ENCODE data around the gene KMT2D.
A peak's percentile ranks its signal among the peaks of the same experiment; 100 is the strongest.

The KMT2D gene

GRCh38 chr12:49051777-49052438 is 8.7 kb downstream of the KMT2D start:
- no peak for DNase-seq

DNA sequence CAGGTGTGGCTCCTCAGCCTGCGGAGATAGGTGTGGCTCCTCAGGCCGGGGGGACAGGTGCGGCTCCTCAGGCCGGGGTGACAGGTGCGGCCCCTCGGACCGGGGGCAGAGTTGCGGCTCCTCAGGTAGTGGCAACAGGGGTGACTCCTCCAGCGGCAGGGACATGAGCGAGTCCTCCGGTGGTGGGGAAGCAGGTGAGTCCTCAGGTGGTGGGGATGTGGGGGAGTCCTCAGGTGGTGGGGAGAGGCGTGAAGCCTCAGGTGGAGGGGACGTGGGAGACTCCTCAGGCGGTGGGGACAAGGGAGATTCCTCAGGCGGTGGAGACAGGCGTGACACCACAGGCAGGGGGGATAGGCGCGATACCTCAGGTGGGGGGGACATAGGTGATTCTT is 9.2 kb downstream of the KMT2D start:
- no peak for DNase-seq

DNA sequence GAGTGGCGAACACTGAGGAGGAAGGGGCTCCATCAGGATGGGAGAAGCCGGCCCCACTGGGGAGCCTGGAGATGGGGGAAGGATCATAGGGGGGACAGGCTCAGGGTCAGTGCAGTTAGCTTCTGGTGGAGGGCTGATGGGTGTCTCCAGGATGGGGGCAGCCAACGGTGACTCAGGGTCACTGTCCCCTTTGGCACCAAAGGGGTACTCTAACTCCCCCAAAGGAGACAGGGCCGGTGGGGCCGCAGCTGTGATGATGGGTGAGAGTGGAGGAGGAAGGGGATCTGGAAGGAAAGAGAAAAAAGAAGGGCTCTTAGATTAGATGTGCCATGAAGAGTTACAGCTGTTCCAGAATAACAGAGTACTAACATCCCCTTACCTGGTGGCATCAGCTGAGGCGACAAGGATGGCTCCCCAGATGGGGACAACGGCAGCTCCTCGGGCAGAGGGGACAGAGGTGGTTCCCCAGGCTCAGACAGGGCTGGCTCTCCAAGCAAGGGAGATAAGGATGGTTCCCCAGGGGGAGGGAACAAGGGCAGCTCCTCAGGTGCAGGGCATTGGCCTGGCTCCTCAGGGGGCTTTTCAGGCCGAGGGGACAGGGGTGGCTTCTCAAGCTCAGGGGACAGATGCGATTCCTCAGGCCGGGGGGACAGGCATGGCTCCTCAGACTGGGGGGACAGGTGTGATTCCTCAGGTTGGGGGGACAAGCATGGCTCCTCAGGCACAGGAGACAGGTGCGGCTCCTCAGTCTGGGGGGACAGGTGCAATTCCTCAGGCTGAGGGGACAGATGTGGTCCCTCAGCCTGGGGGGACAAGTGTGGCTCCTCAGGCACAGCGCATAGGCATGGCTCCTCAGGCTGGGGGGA is 9.9 kb downstream of the KMT2D start:
- DNase-seq, result no peak

- no peak for DNase-seq
Observed at GRCh38 chr12:49049566-49050224, 10.9 kb downstream of the KMT2D start.

DNA sequence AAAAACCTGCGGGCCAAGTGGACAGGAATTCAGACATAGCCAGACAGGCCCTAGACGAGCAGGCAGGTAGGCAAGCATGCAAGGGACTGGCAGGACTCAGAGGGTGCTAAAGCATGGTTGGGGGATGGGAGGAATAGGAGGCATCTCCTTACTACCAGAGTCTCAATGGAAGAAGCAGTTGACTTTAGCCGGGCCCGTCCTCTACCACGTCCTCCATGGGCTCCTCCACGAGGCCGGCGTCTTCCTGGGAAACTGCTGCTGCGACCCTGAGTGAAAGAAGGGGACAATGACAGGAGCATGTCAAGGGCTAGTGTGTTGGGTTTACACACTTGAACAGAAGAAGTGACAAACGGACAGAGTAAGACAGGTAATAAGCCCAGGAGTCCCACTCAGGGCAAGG is 11.6 kb downstream of the KMT2D start:
- DNase-seq, result no peak

DNA sequence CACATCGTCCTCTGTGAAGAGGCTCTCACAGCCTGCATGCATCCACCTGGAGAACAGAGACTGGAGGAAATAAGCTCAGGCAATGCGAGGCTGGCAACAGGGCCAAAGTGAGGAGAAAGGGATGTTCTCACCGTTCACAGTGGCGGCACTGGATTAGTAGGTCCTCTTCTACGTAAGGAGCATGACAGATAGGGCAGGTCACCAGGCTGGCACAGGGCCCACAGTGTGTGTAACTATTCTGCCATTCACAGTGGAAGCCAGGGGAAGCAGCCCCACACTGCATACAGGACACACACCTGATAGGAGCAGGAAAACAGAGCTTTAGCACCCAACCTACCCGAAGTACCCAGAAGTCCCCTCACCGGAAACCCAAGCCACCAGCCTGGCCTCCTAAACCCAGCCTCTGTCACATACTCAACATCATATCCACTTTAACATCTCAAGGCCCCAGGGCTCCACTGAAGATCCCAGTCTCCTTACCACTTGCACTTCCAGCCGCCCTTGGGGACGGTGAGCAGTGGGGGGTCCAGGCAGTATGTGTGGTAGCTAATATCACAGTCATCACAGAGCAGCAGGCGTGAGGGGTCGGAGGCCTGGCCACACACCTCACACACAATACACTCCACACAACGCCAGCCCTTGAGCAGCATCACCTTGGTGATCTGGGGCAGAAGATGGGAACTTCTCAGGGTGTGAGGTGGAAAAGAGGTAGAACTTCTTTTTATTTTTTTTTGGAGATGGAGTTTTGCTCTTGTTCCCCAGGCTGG is 14.3 kb downstream of the KMT2D start:
- no peak for DNase-seq

GRCh38 chr12:49044660-49045059 is 15.9 kb downstream of the KMT2D start:
- no peak for DNase-seq

- DNase-seq, result peak; percentile 78
Observed at GRCh38 chr12:49043856-49044258, 16.7 kb downstream of the KMT2D start.

- no peak for DNase-seq
Observed at GRCh38 chr12:49043241-49043640, 17.4 kb downstream of the KMT2D start.

DNA sequence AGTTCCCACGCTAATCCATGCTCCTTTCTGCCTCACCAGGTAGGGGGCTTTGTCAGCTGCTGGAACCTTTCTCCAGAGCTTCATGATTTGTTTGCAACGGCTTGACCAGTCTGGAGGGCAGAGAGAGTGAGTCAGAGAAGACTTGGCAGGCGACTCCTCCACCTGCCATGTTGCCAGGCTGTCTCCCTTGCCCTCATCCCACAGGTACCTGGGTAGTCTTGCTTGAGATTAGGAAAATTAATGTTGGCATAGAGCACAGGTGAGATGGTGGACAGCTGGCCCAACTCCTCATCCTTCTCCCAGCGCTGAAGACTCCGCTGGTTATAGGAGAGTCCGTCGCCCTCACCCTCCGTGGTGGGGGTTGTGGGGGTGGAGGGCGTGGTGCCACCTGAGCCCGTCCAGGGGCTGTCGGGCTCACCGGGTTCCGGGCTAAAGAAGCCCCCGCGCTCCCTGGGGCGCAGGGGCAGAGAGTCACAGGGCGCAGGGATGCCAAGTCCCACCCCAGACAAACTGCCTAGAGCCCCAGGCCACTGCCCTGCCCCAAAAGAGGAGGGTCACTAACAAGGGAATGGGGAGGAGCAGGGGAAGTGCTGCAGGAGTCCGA is 18.6 kb downstream of the KMT2D start:
- no peak for DNase-seq

DNA sequence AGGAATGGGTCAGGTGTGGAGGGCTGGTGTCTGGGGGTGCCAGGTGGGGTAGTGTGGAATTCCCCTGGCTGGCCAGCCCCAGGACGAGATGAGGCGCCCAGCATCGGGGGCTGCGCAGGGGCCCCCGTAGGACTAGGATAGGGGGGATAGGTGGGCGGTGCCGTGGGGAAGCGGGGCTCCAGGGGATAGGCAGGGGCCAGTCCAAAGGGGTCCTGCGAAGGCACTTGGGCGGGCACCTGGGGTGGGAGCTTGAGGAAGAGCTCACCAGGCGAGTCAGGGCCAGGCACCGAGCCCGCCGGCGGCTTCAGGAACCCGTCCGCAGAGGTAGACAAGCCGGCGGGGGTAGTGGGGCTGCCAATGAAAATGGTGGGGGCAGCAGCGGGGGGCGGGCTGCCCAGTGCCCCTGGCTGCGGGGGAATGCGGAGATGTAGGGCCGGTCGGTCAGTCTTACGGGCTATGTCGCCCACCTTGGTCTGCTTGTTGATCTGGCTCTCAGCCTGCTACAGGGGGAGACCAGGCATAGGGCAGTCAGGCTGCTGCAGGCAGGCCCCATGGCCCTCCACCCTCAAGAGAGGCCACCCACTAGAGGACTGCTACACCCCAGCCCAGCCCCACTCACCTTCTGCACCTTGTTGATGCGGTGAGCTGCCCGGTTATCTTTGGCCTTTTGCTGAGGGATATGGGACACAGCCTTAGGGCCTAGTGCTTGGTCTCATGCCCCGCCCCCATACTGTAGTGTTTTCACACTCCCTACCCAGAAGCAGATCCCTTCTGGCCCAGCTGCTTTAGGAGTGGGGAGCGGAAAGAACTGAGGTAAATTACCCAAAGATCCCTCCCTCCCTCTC is 19.3 kb downstream of the KMT2D start:
- DNase-seq, result no peak

- DNase-seq, result no peak
Observed at GRCh38 chr12:49040364-49040855, 20.2 kb downstream of the KMT2D start.

DNA sequence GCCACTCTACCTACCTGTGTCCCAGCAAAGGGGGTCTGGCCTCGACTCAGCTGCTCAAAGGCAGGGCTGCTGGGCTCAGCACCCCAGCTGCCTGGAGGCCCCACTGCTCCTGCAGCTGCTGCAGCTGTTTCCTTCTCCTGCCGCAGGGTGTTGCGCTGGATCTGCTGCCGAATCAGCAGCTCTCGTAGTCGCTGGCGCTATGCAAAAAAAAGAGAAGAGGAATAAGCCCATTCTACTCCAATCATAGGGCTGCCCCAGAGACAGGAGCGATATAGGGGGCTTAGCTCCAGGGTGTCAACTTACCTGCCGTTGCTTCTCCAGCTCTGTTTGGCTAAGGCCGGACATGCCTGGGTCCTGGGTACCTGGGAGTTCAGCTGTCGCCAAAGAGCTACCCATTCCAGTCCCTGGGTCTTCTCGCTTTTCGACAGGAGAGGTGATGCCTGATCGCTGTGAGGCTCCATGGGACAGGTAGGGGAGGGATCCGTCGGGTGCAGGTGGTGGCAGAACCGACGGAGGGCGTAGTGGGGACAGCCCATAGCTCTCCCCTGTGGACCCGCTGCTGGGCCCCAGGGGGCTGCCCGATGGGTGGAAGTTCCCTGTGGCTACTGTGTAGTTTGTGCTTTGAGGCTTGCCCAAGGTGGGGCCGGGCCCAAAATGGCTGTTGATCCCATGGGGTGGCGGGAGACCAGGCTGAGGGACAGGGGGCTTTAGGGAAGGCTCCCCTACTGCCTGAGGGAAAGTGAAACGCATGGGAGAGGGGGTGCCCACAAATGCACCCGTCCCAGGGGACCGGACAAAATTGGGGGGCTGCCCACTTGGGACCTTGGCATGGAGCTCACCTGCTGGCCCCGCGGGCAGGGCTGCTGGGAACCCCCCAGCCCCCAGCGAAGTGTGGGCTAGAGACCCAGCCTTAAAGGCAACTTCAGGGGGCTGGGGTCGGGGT is 20.9 kb downstream of the KMT2D start:
- DNase-seq, result no peak

- no peak for DNase-seq
Observed at GRCh38 chr12:49038291-49038955, 22.2 kb downstream of the KMT2D start.

DNA sequence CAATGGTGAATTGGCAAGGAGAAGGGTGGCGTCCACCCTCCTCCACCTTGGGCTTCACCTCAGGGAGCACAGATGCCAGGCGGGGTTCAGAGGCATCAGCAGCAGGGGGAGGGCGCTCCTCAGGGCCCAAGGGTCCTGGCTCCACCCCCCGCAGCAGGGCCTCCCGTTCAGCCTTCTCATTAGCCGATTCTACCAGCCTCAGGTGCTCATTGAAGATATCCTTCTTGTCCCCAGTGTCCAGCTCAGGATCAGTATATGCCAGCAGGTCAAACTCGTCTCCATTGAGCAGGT is 22.7 kb downstream of the KMT2D start:
- DNase-seq, result no peak

DNA sequence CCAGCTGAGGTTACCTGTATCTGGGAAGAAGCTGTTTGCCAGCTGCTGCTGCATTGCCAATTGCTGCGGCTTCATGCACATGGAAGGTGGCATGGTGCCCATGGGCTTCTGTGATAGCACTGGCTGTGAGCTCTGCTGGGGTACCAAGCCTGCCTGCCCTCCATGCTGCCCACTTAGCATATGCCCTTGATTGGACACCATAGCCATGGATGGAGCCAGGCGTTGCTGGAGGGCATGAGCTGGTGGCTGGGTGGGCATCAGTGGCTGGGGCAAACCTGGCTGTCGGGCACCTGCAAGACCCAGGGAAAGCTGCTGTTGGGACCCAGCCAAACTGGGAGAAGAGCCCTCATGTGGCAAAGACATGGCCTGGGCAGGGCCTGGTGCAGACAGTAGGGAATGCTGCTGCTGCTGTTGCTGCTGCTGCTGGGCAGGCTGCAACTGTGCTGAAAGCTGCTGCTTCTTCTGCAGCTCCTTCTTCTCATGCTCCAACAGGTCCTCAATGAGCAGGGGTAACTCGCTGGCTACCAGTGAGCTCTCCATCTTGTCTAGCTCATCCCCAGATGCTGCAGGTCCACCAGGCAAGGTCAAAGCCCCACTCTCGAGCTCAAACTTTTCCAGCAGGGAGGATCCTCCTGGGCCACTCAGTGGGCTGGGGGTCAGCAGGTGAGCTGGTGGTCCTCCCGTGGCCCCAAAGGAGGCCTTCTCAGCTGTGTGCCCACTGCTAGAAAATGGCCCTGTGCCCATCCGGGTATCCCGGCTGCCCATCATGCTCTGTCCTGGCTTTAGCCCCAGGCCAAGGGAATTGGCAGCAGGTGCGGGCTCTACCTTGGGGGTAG is 23.3 kb downstream of the KMT2D start:
- DNase-seq, result no peak

- no peak for DNase-seq
Observed at GRCh38 chr12:49036029-49036428, 24.6 kb downstream of the KMT2D start.

GRCh38 chr12:49034286-49034622 is 26.3 kb downstream of the KMT2D start:
- DNase-seq, result no peak

GRCh38 chr12:49033611-49034285 is 26.8 kb downstream of the KMT2D start:
- no peak for DNase-seq

All from activated CD4-positive, alpha-beta T cell treated with anti-CD3 and anti-CD28 coated beads, Interleukin-2, amount 50 U/mL, for 16 hours (primary cell).